Activated naive CD4-positive, alpha-beta T cell treated with anti-CD3 and anti-CD28 coated beads, Interleukin-2, amount 10 ng/mL, durations not matched to agents 7 days and 5 days (primary cell): Measurements from ENCODE around the gene CD3G.
"Not testable (repeated sequence)": the region's sequence is repeated elsewhere in the genome, so short reads cannot be mapped to it uniquely, and the experiment has no call there.

Experiments used
- CTCF ChIA-PET: fragments of 350-600 bp; sonication (Branson Sonifier 250); formaldehyde crosslinking; loops from one replicate; lab custom pipeline; 2021; ENCODE audit warnings: antibody characterized with exemption; lab: Charles Lee
- DNase-seq: peaks from one replicate; pipeline ENCODE4 v3.0.0-alpha.2; 2020
- H3K27ac Mint-ChIP-seq: one replicate; pipeline ENCODE4 v1.8.0; 2021; ENCODE audit warnings: mild to moderate bottlenecking, moderate library complexity, mixed read lengths
- H3K27me3 Mint-ChIP-seq: one replicate; pipeline ENCODE4 v1.8.0; 2021; ENCODE audit warnings: mild to moderate bottlenecking, mixed read lengths
- H3K36me3 Mint-ChIP-seq: one replicate; pipeline ENCODE4 v1.8.0; 2021; ENCODE audit warnings: mixed read lengths
- H3K4me1 Mint-ChIP-seq: one replicate; pipeline ENCODE4 v1.8.0; 2021; ENCODE audit warnings: mixed read lengths
- H3K4me3 Mint-ChIP-seq: one replicate; pipeline ENCODE4 v1.8.0; 2021; ENCODE audit warnings: mild to moderate bottlenecking, moderate library complexity, mixed read lengths
- H3K9me3 Mint-ChIP-seq: one replicate; pipeline ENCODE4 v1.8.0; 2021; ENCODE audit warnings: mixed read lengths

CD3G gene

DNA sequence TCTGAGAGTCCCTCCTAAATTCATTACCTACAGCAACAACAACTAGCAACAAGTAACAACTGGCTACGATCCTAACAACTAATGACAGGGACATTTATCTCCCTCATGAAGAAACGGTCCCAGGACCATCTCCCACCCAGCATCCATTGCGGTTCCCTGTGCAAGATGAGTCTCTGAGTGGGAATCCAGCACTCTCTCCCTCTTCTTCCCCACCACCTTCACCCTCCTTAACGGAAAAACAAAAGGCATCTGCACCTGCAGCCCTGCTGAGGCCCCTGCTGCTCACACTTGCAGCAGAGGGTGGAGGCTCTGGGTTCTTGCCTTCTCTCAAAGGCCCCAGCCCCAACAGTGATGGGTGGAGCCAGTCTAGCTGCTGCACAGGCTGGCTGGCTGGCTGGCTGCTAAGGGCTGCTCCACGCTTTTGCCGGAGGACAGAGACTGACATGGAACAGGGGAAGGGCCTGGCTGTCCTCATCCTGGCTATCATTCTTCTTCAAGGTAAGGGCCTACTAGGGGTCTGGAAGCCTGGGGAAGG, at the start of gene CD3G:
TSS of gene CD3G (plus strand) at position 364 of the 535 bp plus-strand sequence. CDS start at position 444, 80 bp downstream.
- Mint-ChIP-seq H3K4me1 (peaks cover 70% of the 10 kb centered on the region), H3K36me3 (peaks cover 66% of the 10 kb centered on the region), H3K27me3 (no peaks in the 10 kb centered on the region), H3K4me3 (peak within 1 kb of the TSS; percentile 81), H3K27ac (peak within 1 kb of the TSS; percentile 100), H3K9me3 (no peaks in the 10 kb centered on the region)
- CTCF ChIA-PET, result interaction anchor here (1.0 to 8.2 kb wide), 5 partner anchors 9 to 199 kb away, joined by 3 to 76 read pairs (median 14); partner anchors contain the start of gene CD3E
- peak; percentile 86 for DNase-seq

DNA sequence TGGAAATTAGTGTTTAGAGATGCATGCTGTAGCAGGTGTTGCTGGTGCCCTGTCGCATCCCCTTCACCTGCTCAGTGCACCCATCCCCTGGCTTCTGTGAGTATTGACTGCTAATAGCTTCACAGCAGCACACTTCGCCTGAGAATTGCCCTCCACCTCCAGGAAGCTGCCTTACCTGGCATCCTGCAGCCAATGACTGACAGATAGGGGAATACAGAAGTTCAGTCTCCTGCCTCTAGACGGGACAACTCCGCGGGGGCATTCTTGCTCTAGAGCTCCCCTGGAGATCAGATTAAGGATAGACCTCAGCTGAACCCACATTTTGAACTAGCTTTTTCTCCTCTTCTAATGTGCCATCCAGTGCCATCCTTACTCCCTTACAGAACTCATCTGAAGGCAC, 48.9 kb upstream of the CD3G start:
- no peak overlapping the region for H3K4me3 Mint-ChIP-seq
- DNase-seq, result no peak
- H3K27me3 Mint-ChIP-seq, result no peaks in the 10 kb centered on the region
- CTCF ChIA-PET, result interaction anchor here (0.7 to 8.0 kb wide), 35 partner anchors 10 to 198 kb away, joined by 3 to 89 read pairs (median 5); partner anchors contain the start of genes CD3D, CD3E, CD3G and JAML
- H3K4me1 Mint-ChIP-seq, result peaks cover 17% of the 10 kb centered on the region
- no peak overlapping the region for H3K27ac Mint-ChIP-seq
- H3K36me3 Mint-ChIP-seq, result no peaks in the 10 kb centered on the region
- no peaks in the 10 kb centered on the region for H3K9me3 Mint-ChIP-seq

DNA sequence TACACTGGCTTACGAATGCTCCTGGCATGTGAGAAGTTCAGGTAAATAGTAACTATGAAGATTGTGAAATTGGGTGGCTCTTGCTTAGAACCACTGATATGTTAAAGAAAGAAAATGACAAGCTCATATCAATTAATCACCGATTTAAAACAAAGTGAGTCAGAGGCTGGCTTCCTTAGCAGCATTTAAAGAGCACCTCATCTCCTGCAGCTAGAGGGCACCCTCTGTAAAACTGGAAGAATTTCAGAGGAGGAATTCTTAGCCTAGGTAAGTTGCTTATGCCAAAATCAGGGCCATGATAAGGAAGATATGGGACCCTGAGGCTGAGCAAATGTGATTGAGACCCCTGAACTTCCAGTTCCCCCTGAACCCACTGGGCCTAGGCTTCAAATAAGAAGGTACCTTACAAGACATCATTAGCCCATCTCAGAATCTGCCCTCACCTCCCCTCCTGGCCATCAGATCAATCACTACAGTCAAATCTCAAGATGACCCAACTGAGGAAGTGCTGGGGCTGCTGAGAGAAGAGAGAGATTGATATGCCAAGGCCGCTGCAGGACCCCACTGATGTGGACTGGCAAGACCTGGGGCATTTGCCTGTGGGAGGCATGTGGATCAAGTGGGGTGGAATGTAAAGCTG, 48.2 kb upstream of the CD3G start:
- no peaks in the 10 kb centered on the region for H3K9me3 Mint-ChIP-seq
- peak; percentile 64 for DNase-seq
- no peak overlapping the region for H3K4me3 Mint-ChIP-seq
- H3K27ac Mint-ChIP-seq, result no peak overlapping the region
- no peaks in the 10 kb centered on the region for H3K27me3 Mint-ChIP-seq
- no peaks in the 10 kb centered on the region for H3K36me3 Mint-ChIP-seq
- CTCF ChIA-PET, result interaction anchor here (0.7 to 8.0 kb wide), 34 partner anchors 9 to 197 kb away, joined by 3 to 89 read pairs (median 5); partner anchors contain the start of genes CD3D, CD3E, CD3G and JAML
- peaks cover 13% of the 10 kb centered on the region for H3K4me1 Mint-ChIP-seq

- no peak for DNase-seq
- Mint-ChIP-seq H3K9me3 (no peaks in the 10 kb centered on the region), H3K27ac (no peak overlapping the region), H3K4me3 (no peak overlapping the region), H3K4me1 (peaks cover 35% of the 10 kb centered on the region), H3K27me3 (peaks cover 4% of the 10 kb centered on the region), H3K36me3 (peaks cover 16% of the 10 kb centered on the region)
- CTCF ChIA-PET, result interaction anchor here (0.6 to 8.0 kb wide), 6 partner anchors 10 to 483 kb away, joined by 3 to 76 read pairs (median 6); partner anchors contain the start of genes CD3D and CD3G
Observed at GRCh38 chr11:118301600-118302195, 42.4 kb upstream of the CD3G start.

DNA sequence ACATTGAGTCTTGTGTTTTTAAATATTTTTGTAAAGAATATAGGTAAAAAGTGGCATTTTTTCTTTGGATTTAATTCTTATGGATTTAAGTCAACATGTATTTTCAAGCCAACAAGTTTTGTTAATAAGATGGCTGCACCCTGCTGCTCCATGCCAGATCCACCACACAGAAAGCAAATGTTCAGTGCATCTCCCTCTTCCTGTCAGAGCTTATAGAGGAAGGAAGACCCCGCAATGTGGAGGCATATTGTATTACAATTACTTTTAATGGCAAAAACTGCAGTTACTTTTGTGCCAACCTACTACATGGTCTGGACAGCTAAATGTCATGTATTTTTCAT, 39.9 kb upstream of the CD3G start:
- Mint-ChIP-seq H3K4me3 (peak overlapping the region; percentile 98), H3K27ac (peak overlapping the region; percentile 99), H3K4me1 (peaks cover 60% of the 10 kb centered on the region), H3K27me3 (peaks cover 4% of the 10 kb centered on the region), H3K9me3 (no peaks in the 10 kb centered on the region), H3K36me3 (peaks cover 41% of the 10 kb centered on the region)
- CTCF ChIA-PET, result interaction anchor here (0.8 to 3.5 kb wide), 10 partner anchors 9 to 106 kb away, joined by 3 to 18 read pairs (median 4); partner anchors contain the start of genes CD3D and CD3G
- DNase-seq, result no peak

DNA sequence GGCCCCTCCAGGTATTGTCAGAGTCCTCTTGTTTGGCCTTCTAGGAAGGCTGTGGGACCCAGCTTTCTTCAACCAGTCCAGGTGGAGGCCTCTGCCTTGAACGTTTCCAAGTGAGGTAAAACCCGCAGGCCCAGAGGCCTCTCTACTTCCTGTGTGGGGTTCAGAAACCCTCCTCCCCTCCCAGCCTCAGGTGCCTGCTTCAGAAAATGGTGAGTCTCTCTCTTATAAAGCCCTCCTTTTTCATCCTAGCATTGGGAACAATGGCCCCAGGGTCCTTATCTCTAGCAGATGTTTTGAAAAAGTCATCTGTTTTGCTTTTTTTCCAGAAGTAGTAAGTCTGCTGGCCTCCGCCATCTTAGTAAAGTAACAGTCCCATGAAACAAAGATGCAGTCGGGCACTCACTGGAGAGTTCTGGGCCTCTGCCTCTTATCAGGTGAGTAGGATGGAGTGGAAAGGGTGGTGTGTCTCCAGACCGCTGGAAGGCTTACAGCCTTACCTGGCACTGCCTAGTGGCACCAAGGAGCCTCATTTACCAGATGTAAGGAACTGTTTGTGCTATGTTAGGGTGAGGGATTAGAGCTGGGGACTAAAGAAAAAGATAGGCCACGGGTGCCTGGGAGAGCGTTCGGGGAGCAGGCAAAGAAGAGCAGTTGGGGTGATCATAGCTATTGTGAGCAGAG, 39.4 kb upstream of the CD3G start, which contains the start of gene CD3E:
TSS of gene CD3E (plus strand) at position 163 of the 681 bp plus-strand sequence. CDS start at position 386, 223 bp downstream.
- Mint-ChIP-seq H3K27ac (peak within 1 kb of the TSS; percentile 99), H3K27me3 (peaks cover 4% of the 10 kb centered on the region), H3K9me3 (no peaks in the 10 kb centered on the region), H3K36me3 (peaks cover 46% of the 10 kb centered on the region), H3K4me3 (peak within 1 kb of the TSS; percentile 98), H3K4me1 (peaks cover 65% of the 10 kb centered on the region)
- CTCF ChIA-PET, result interaction anchor here (0.8 to 3.5 kb wide), 18 partner anchors 9 to 184 kb away, joined by 3 to 18 read pairs (median 4); partner anchors contain the start of genes CD3D, CD3G and MPZL2
- peak; percentile 83 for DNase-seq

DNA sequence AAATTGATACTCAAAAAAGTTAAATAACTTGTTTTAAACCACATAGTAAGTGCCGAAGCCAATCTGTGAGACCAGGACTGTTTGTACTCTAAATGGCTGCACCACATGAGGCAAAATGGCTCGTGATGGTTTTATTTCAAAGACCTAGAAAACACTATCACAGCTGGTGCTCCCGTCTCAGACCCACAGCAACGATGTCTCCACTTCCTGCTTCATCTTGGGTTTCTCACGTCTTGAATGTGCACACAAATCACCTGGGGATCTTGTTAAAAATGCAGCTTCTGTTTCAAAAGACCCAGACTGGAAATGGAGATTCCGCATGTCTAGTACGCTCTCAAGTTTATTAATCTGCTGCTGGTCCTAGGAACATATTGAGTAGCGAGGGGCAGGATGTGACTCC, 38.4 kb upstream of the CD3G start:
- Mint-ChIP-seq H3K4me3 (peak overlapping the region; percentile 98), H3K9me3 (peaks cover 2% of the 10 kb centered on the region), H3K27me3 (peaks cover 4% of the 10 kb centered on the region), H3K36me3 (peaks cover 53% of the 10 kb centered on the region), H3K27ac (peak overlapping the region; percentile 99), H3K4me1 (peaks cover 72% of the 10 kb centered on the region)
- peak; percentile 69 for DNase-seq
- CTCF ChIA-PET, result interaction anchor here (0.9 to 3.5 kb wide), 9 partner anchors 8 to 182 kb away, joined by 3 to 18 read pairs (median 4); partner anchors contain the start of genes CD3D, CD3G and MPZL2

GRCh38 chr11:118306556-118306955, 37.6 kb upstream of the CD3G start:
- Mint-ChIP-seq H3K36me3 (peaks cover 57% of the 10 kb centered on the region), H3K4me3 (peak overlapping the region; percentile 98), H3K9me3 (peaks cover 2% of the 10 kb centered on the region), H3K27ac (peak overlapping the region; percentile 91), H3K4me1 (peaks cover 81% of the 10 kb centered on the region), H3K27me3 (peaks cover 4% of the 10 kb centered on the region)
- DNase-seq, result peak; percentile 46
- CTCF ChIA-PET, result interaction anchor here (1.5 to 3.5 kb wide), 5 partner anchors 11 to 135 kb away, joined by 5 to 18 read pairs (median 14); partner anchors contain the start of genes CD3D and CD3G

DNA sequence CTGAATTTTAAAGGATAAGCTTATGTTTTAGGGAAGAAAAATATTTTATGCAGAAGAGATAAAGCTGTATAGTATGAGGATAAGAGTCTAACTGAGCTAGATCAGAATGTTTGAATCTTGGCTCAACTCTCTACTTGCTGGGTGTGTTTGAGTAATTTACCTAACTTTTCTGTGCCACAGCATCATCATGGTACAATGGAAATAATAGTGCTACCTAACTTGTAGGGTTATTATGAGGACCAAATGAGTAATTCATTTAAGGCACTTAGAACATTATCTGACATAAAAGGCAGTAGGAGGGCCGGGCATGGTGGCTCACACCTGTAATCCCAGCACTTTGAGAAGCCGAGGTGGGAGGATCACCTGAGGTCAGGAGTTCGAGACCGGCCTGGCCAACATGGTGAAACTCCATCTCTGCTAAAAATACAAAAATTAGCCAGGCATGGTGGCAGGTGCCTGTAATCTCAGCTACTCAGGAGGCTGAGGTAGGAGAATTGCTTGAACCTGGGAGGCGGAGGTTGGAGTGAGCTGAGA, 35.1 kb upstream of the CD3G start:
- not testable (repeated sequence) for H3K9me3 Mint-ChIP-seq, H3K27me3 Mint-ChIP-seq, H3K4me3 Mint-ChIP-seq, DNase-seq
- Mint-ChIP-seq H3K27ac (peak overlapping the region; percentile 0), H3K4me1 (peaks cover 83% of the 10 kb centered on the region), H3K36me3 (peaks cover 79% of the 10 kb centered on the region)
- CTCF ChIA-PET, result interaction anchor here (1.0 to 2.5 kb wide), 5 partner anchors 10 to 111 kb away, joined by 3 to 11 read pairs (median 6); partner anchors contain the start of gene CD3D

GRCh38 chr11:118310271-118310670, 33.9 kb upstream of the CD3G start:
- Mint-ChIP-seq H3K4me3 (no peak overlapping the region), H3K36me3 (peaks cover 84% of the 10 kb centered on the region), H3K27ac (peak overlapping the region; percentile 62), H3K4me1 (peaks cover 88% of the 10 kb centered on the region), H3K9me3 (peaks cover 2% of the 10 kb centered on the region), H3K27me3 (no peaks in the 10 kb centered on the region)
- no peak for DNase-seq
- CTCF ChIA-PET, result no interaction called here

- DNase-seq, result no peak
- Mint-ChIP-seq H3K27me3 (no peaks in the 10 kb centered on the region), H3K9me3 (peaks cover 2% of the 10 kb centered on the region), H3K4me3 (no peak overlapping the region), H3K4me1 (peaks cover 91% of the 10 kb centered on the region), H3K36me3 (peaks cover 85% of the 10 kb centered on the region), H3K27ac (peak overlapping the region; percentile 60)
- CTCF ChIA-PET, result interaction anchor here (0.5 to 1.3 kb wide), 3 partner anchors 34 to 97 kb away, joined by 3 to 4 read pairs (median 3); no protein-coding TSS in a partner anchor
Observed at GRCh38 chr11:118310781-118311485, 33.2 kb upstream of the CD3G start.

DNA sequence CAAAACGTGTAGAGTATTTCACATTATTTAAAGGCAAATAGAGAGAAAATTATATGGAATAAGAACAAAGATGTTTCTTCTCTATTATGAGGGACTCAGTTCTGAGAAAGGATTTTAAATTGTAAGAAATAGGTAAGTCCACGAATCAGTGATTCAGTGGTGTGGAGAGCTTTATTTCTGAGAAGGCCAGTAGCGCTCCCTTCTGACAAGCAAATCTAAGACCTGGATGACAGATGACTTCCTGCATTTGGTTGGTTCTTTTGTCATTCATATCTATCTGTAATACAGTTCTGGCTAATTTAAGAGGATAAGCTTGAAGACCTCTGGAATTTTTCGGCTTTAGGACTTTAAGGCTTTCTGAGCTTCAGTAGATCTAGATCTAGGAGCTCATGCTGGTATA, 32.6 kb upstream of the CD3G start:
- Mint-ChIP-seq H3K4me3 (no peak overlapping the region), H3K27ac (peak overlapping the region; percentile 60), H3K9me3 (peaks cover 2% of the 10 kb centered on the region), H3K27me3 (no peaks in the 10 kb centered on the region), H3K36me3 (peaks cover 83% of the 10 kb centered on the region), H3K4me1 (peaks cover 93% of the 10 kb centered on the region)
- DNase-seq, result no peak
- CTCF ChIA-PET, result interaction anchor here (0.5 to 1.3 kb wide), 5 partner anchors 27 to 97 kb away, joined by 3 to 4 read pairs (median 3); no protein-coding TSS in a partner anchor
